Mononuclear cell (primary cell): Measurements from ENCODE around the gene RMDN2. TPM values are rescaled to one million over a fixed set of nuclear protein-coding genes. Genes with fewer than 3 reads are reported as not detected.

Experiments
- H3K27me3 ChIP-seq: 2 replicates; pipeline ENCODE4 v1.6.0; 2011; ENCODE audit warnings: low read length, control low read depth; ENCODE audit not compliant: insufficient read depth
- H3K4me1 ChIP-seq: 2 replicates; pipeline ENCODE4 v1.5.1; 2011; ENCODE audit warnings: mild to moderate bottlenecking, low read length, control low read depth; ENCODE audit not compliant: insufficient read depth
- H3K4me3 ChIP-seq: 2 replicates; pipeline ENCODE4 v1.5.1; 2011; ENCODE audit warnings: mild to moderate bottlenecking, low read length, moderate library complexity
- H3K9me3 ChIP-seq: 2 replicates; pipeline ENCODE4 v1.5.1; 2011; ENCODE audit warnings: low read depth, mild to moderate bottlenecking, control low read depth, low read length
- total RNA-seq: library from RNA; depleted of rRNA; stranded (reverse); fragments of >200 nt; gene quantifications from one replicate; pipeline ENCODE4 v1.2.3, GENCODE V29; 2012

RMDN2 gene
- total RNA-seq, 1 donor: 9.6 TPM

- peaks cover 63% of the 10 kb centered on the region for H3K4me1 ChIP-seq
- H3K4me3 ChIP-seq: peak overlapping the region; percentile 3
- no peaks in the 10 kb centered on the region for H3K27me3 ChIP-seq
- H3K9me3 ChIP-seq: no peaks in the 10 kb centered on the region
These were observed 32.5 kb upstream of the RMDN2 start for GRCh38 chr2:37892436-37893114.

- peaks cover 63% of the 10 kb centered on the region for H3K4me1 ChIP-seq
- no peaks in the 10 kb centered on the region for H3K9me3 ChIP-seq
- no peak overlapping the region for H3K4me3 ChIP-seq
- H3K27me3 ChIP-seq: no peaks in the 10 kb centered on the region
These were observed 31.8 kb upstream of the RMDN2 start for GRCh38 chr2:37893327-37893726.

GRCh38 chr2:37894047-37894446 is 31.0 kb upstream of the RMDN2 start:
- H3K4me3 ChIP-seq: no peak overlapping the region
- peaks cover 63% of the 10 kb centered on the region for H3K4me1 ChIP-seq
- H3K27me3 ChIP-seq: no peaks in the 10 kb centered on the region
- H3K9me3 ChIP-seq: no peaks in the 10 kb centered on the region

GRCh38 chr2:37894601-37895000 is 30.5 kb upstream of the RMDN2 start:
- H3K4me1 ChIP-seq: peaks cover 63% of the 10 kb centered on the region
- H3K9me3 ChIP-seq: no peaks in the 10 kb centered on the region
- no peaks in the 10 kb centered on the region for H3K27me3 ChIP-seq
- no peak overlapping the region for H3K4me3 ChIP-seq

GRCh38 chr2:37895140-37895539 is 29.9 kb upstream of the RMDN2 start:
- no peaks in the 10 kb centered on the region for H3K27me3 ChIP-seq
- no peaks in the 10 kb centered on the region for H3K9me3 ChIP-seq
- no peak overlapping the region for H3K4me3 ChIP-seq
- H3K4me1 ChIP-seq: peaks cover 63% of the 10 kb centered on the region

- Histone ChIP-seq H3K27me3 (no peaks in the 10 kb centered on the region), H3K4me3 (no peak overlapping the region), H3K4me1 (peaks cover 56% of the 10 kb centered on the region), H3K9me3 (no peaks in the 10 kb centered on the region)
These were observed 28.8 kb upstream of the RMDN2 start for GRCh38 chr2:37896319-37896718.

GRCh38 chr2:37897511-37897910 is 27.6 kb upstream of the RMDN2 start:
- Histone ChIP-seq H3K4me1 (peaks cover 44% of the 10 kb centered on the region), H3K27me3 (no peaks in the 10 kb centered on the region), H3K9me3 (no peaks in the 10 kb centered on the region), H3K4me3 (no peak overlapping the region)

- Histone ChIP-seq H3K4me3 (no peak overlapping the region), H3K9me3 (no peaks in the 10 kb centered on the region), H3K4me1 (peaks cover 34% of the 10 kb centered on the region), H3K27me3 (no peaks in the 10 kb centered on the region)
These were observed 26.6 kb upstream of the RMDN2 start for GRCh38 chr2:37898448-37898847.

- Histone ChIP-seq H3K27me3 (no peaks in the 10 kb centered on the region), H3K4me3 (no peak overlapping the region), H3K9me3 (no peaks in the 10 kb centered on the region), H3K4me1 (no peaks in the 10 kb centered on the region)
These were observed 22.1 kb upstream of the RMDN2 start for GRCh38 chr2:37902991-37903390.

GRCh38 chr2:37904425-37904824 is 20.7 kb upstream of the RMDN2 start:
- H3K9me3 ChIP-seq: no peaks in the 10 kb centered on the region
- no peaks in the 10 kb centered on the region for H3K4me1 ChIP-seq
- H3K4me3 ChIP-seq: no peak overlapping the region
- no peaks in the 10 kb centered on the region for H3K27me3 ChIP-seq

GRCh38 chr2:37904993-37905392 is 20.1 kb upstream of the RMDN2 start:
- Histone ChIP-seq H3K9me3 (no peaks in the 10 kb centered on the region), H3K4me3 (no peak overlapping the region), H3K4me1 (no peaks in the 10 kb centered on the region), H3K27me3 (no peaks in the 10 kb centered on the region)

GRCh38 chr2:37906131-37906530 is 19.0 kb upstream of the RMDN2 start:
- Histone ChIP-seq H3K4me1 (no peaks in the 10 kb centered on the region), H3K9me3 (no peaks in the 10 kb centered on the region), H3K4me3 (no peak overlapping the region), H3K27me3 (no peaks in the 10 kb centered on the region)

- H3K9me3 ChIP-seq: no peaks in the 10 kb centered on the region
- peaks cover 5% of the 10 kb centered on the region for H3K4me1 ChIP-seq
- no peak overlapping the region for H3K4me3 ChIP-seq
- H3K27me3 ChIP-seq: no peaks in the 10 kb centered on the region
These were observed 17.4 kb upstream of the RMDN2 start for GRCh38 chr2:37907501-37908225.

- Histone ChIP-seq H3K4me1 (peaks cover 5% of the 10 kb centered on the region), H3K4me3 (no peak overlapping the region), H3K9me3 (no peaks in the 10 kb centered on the region), H3K27me3 (no peaks in the 10 kb centered on the region)
These were observed 13.7 kb upstream of the RMDN2 start for GRCh38 chr2:37911296-37911873.

GRCh38 chr2:37912056-37912455 is 13.0 kb upstream of the RMDN2 start:
- H3K9me3 ChIP-seq: no peaks in the 10 kb centered on the region
- no peaks in the 10 kb centered on the region for H3K27me3 ChIP-seq
- H3K4me1 ChIP-seq: peaks cover 5% of the 10 kb centered on the region
- no peak overlapping the region for H3K4me3 ChIP-seq
